HepG2 (cell line): ENCODE measurements around the gene OPALIN. TPM values are rescaled to one million over a fixed set of nuclear protein-coding genes. Genes with fewer than 3 reads are reported as not detected.
A peak's percentile ranks its signal among the peaks of the same experiment; 100 is the strongest.

ENCODE experiments used
- BCL6 ChIP-seq: IDR thresholded peaks from 2 replicates; pipeline ENCODE4 v1.6.1; 2016; ENCODE audit warnings: missing genetic modification reagents, missing compliant biosample characterization
- CBFB ChIP-seq: sonication (generic); formaldehyde crosslinking; IDR thresholded peaks from 2 replicates; pipeline ENCODE4 v1.4.0; 2020; ENCODE audit warnings: missing genetic modification reagents
- CBX5 ChIP-seq: sonication (generic); formaldehyde crosslinking; IDR thresholded peaks from 2 replicates; pipeline ENCODE4 v1.4.0; 2020; ENCODE audit warnings: missing genetic modification reagents, borderline replicate concordance
- EZH2 ChIP-seq: conservative IDR thresholded peaks from 2 replicates; pipeline ENCODE4 v1.6.1; 2012; ENCODE audit warnings: mild to moderate bottlenecking, low read depth, low read length, moderate library complexity
- KMT2A ChIP-seq: sonication (generic); formaldehyde crosslinking; IDR thresholded peaks from 2 replicates; pipeline ENCODE4 v1.4.0; 2020; ENCODE audit warnings: missing genetic modification reagents
- MAX ChIP-seq: IDR thresholded peaks from 2 replicates; pipeline ENCODE4 v1.6.1; 2012; ENCODE audit warnings: inconsistent platforms
- MIER2 ChIP-seq: IDR thresholded peaks from 2 replicates; pipeline ENCODE4 v1.6.1; 2016; ENCODE audit warnings: missing biosample characterization, missing genetic modification reagents
- MIER3 ChIP-seq: IDR thresholded peaks from 2 replicates; pipeline ENCODE4 v1.6.1; 2016; ENCODE audit warnings: missing compliant biosample characterization, borderline replicate concordance
- SALL1 ChIP-seq: sonication (generic); formaldehyde crosslinking; IDR thresholded peaks from 2 replicates; pipeline ENCODE4 v1.8.0; 2022; ENCODE audit warnings: mild to moderate bottlenecking, missing genetic modification reagents
- SKI ChIP-seq: fragments of 450-650 bp; IDR thresholded peaks from one replicate; pipeline ENCODE4 v1.6.1; 2018; ENCODE audit warnings: mild to moderate bottlenecking; ENCODE audit not compliant: partially characterized antibody
- SMC3 ChIP-seq: IDR thresholded peaks from 2 replicates; pipeline ENCODE4 v1.6.1; 2011; ENCODE audit warnings: low read length, improper control_type of control experiment
- SRSF4 ChIP-seq: fragments of 200-400 bp; formaldehyde crosslinking; IDR thresholded peaks from one replicate; pipeline ENCODE4 v1.6.1; 2018; ENCODE audit warnings: mild to moderate bottlenecking, low read depth, low read length, moderate library complexity; ENCODE audit not compliant: poor library complexity, severe bottlenecking
- TBX3 ChIP-seq: fragments of 450-650 bp; IDR thresholded peaks from 2 replicates; pipeline ENCODE4 v1.6.1; 2017; ENCODE audit warnings: antibody characterized with exemption, mild to moderate bottlenecking, inconsistent platforms, borderline replicate concordance
- ZNF101 ChIP-seq: sonication (generic); formaldehyde crosslinking; IDR thresholded peaks from 2 replicates; pipeline ENCODE4 v1.4.0; 2020; ENCODE audit warnings: mild to moderate bottlenecking, low read depth, missing genetic modification reagents, borderline replicate concordance
- ZNF350 ChIP-seq: sonication (generic); formaldehyde crosslinking; IDR thresholded peaks from 2 replicates; pipeline ENCODE4 v1.4.0; 2020; ENCODE audit warnings: mild to moderate bottlenecking, low read depth, missing genetic modification reagents, borderline replicate concordance
- ZNF572 ChIP-seq: sonication (generic); formaldehyde crosslinking; IDR thresholded peaks from 2 replicates; pipeline ENCODE4 v1.5.1; 2020; ENCODE audit warnings: mild to moderate bottlenecking, missing genetic modification reagents
- ZNF614 ChIP-seq: IDR thresholded peaks from 2 replicates; pipeline ENCODE4 v1.6.1; 2018; ENCODE audit warnings: missing biosample characterization, missing genetic modification reagents, inconsistent platforms, borderline replicate concordance
- ZNF710 ChIP-seq: sonication (generic); formaldehyde crosslinking; IDR thresholded peaks from 2 replicates; pipeline ENCODE4 v1.5.0; 2020; ENCODE audit warnings: mild to moderate bottlenecking, missing genetic modification reagents, borderline replicate concordance
- polyA plus RNA-seq, 8 experiments: library from polyadenylated mRNA; depleted of rRNA in 3 of 8; stranded (reverse) in 7 of 8; unstranded in 1 of 8; fragments of >200 nt; fragmentation: Illumina TruSeq in 4 of 8; extraction: Trizol in 4 of 8; gene quantifications; 2 replicates each; pipeline versions ENCODE4 v1.2.1 to v1.2.3, GENCODE V29; 2011 to 2016; ENCODE audit warnings: low read depth in 4 of 8, missing spikeins in 1 of 8, mixed read lengths in 1 of 8; ENCODE audit not compliant: insufficient read depth in 1 of 8
- total RNA-seq, 5 experiments: library from RNA; depleted of rRNA; stranded (reverse); fragments of >200 nt; fragmentation: Illumina TruSeq; extraction: Trizol; gene quantifications; 2 replicates each; pipeline ENCODE4 v1.2.3, GENCODE V29; 2016; ENCODE audit warnings: low read depth in 1 of 5
- TF ChIP-seq, protein P1 (sequence below): IDR thresholded peaks from 2 replicates; pipeline ENCODE4 v1.6.1; 2016; ENCODE audit warnings: low read depth, borderline replicate concordance
- TF ChIP-seq, protein P2 (sequence below): sonication (generic); formaldehyde crosslinking; IDR thresholded peaks from 2 replicates; pipeline ENCODE4 v1.4.0; 2020; ENCODE audit warnings: missing genetic modification reagents, borderline replicate concordance
- TF ChIP-seq, protein P3 (sequence below): sonication (generic); formaldehyde crosslinking; IDR thresholded peaks from 2 replicates; pipeline ENCODE4 v1.5.0; 2020; ENCODE audit warnings: missing genetic modification reagents

Gene OPALIN
- total and polyA plus RNA-seq, 2 of the 13 experiments (the other 11 are each of a cell fraction or from before 2014, with no cell fraction given): not detected

DNA sequence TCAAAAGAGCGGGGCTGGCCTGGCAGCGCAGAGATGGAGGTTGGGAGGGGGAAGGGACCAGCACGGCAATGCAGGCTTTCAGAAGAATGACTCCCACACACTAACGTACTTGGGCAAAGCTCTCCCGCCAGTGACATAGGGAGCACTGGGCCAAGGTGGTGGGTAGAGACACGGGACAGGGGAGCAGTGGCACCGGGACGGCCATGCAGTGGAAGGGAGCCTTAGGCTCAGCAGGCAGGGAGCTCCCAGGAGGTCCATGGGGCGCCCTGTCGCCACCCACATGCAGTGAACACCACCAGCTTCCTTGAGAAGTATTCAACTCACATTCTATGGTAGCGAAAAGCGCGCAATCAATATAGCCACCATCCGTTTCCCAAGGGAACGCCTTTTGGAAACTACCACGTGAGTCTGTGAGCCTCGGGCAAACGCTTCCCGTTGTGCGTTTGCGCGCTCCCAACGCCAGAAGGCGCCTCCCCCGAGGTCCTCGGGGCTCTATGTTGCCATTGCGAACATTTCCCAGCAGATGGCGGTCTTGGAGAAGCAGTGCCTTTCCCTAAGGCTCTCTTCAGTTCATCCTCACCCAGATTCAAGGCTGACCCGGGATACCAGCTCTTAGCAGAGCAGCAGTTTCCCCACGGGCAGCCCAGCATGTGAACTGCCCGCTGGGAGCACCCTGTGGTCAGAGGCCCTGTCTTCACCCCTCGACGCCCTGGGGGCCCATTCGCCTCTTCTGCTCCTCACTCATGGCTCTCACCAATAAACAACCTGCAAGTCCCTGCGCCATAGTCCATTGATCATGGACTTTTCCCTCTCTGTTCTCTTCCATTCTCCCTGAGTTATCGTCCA, 16.4 kb upstream of the OPALIN start (continued):
- TF ChIP-seq SMC3 (peak; percentile 65), ZNF101 (CRISPR knock-in tag) (no peak), KMT2A (CRISPR knock-in tag) (0 out of 2 replicates have a peak, but pooled peaks have one; percentile 32), MIER2 (CRISPR knock-in tag) (peak; percentile 77; the same call in 1 of the 2 replicates), ZNF572 (CRISPR knock-in tag) (no peak), CBX5 (CRISPR knock-in tag) (peak; percentile 78; the same call in 1 of the 2 replicates), EZH2 (no peak), TBX3 (no peak), BCL6 (CRISPR knock-in tag) (0 out of 2 replicates have a peak, but pooled peaks have one; percentile 13), MAX (peak; percentile 79), CBFB (CRISPR knock-in tag) (no peak), SALL1 (peak; percentile 67; the same call in 1 of the 2 replicates), ZNF710 (no peak), SRSF4 (no peak), SKI (no peak), ZNF350 (CRISPR knock-in tag) (0 out of 2 replicates have a peak, but pooled peaks have one; percentile 23), ZNF614 (CRISPR knock-in tag) (peak; percentile 77; the same call in 1 of the 2 replicates), MIER3 (CRISPR knock-in tag) (peak; percentile 33; the same call in 1 of the 2 replicates)
- TF ChIP-seq, protein P1, sequence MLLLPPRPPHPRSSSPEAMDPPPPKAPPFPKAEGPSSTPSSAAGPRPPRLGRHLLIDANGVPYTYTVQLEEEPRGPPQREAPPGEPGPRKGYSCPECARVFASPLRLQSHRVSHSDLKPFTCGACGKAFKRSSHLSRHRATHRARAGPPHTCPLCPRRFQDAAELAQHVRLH (CRISPR knock-in tag): peak; percentile 83; the same call in 1 of the 2 replicates
- TF ChIP-seq, protein P2, sequence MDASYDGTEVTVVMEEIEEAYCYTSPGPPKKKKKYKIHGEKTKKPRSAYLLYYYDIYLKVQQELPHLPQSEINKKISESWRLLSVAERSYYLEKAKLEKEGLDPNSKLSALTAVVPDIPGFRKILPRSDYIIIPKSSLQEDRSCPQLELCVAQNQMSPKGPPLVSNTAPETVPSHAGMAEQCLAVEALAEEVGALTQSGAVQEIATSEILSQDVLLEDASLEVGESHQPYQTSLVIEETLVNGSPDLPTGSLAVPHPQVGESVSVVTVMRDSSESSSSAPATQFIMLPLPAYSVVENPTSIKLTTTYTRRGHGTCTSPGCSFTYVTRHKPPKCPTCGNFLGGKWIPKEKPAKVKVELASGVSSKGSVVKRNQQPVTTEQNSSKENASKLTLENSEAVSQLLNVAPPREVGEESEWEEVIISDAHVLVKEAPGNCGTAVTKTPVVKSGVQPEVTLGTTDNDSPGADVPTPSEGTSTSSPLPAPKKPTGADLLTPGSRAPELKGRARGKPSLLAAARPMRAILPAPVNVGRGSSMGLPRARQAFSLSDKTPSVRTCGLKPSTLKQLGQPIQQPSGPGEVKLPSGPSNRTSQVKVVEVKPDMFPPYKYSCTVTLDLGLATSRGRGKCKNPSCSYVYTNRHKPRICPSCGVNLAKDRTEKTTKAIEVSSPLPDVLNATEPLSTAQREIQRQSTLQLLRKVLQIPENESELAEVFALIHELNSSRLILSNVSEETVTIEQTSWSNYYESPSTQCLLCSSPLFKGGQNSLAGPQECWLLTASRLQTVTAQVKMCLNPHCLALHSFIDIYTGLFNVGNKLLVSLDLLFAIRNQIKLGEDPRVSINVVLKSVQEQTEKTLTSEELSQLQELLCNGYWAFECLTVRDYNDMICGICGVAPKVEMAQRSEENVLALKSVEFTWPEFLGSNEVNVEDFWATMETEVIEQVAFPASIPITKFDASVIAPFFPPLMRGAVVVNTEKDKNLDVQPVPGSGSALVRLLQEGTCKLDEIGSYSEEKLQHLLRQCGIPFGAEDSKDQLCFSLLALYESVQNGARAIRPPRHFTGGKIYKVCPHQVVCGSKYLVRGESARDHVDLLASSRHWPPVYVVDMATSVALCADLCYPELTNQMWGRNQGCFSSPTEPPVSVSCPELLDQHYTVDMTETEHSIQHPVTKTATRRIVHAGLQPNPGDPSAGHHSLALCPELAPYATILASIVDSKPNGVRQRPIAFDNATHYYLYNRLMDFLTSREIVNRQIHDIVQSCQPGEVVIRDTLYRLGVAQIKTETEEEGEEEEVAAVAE (CRISPR knock-in tag): no peak
- TF ChIP-seq, protein P3, sequence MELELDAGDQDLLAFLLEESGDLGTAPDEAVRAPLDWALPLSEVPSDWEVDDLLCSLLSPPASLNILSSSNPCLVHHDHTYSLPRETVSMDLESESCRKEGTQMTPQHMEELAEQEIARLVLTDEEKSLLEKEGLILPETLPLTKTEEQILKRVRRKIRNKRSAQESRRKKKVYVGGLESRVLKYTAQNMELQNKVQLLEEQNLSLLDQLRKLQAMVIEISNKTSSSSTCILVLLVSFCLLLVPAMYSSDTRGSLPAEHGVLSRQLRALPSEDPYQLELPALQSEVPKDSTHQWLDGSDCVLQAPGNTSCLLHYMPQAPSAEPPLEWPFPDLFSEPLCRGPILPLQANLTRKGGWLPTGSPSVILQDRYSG (CRISPR knock-in tag): no peak
